SKM-1 treated with dmso at 0.1 percent for 144 hours (cell line): Measurements from ENCODE around the gene HOXB4.

ENCODE experiments used
- DNase-seq: peaks from one replicate; lab custom pipeline; 2025; ENCODE audit not compliant: unreplicated experiment; lab: John Stamatoyannopoulos, UW

HOXB4 gene

DNA sequence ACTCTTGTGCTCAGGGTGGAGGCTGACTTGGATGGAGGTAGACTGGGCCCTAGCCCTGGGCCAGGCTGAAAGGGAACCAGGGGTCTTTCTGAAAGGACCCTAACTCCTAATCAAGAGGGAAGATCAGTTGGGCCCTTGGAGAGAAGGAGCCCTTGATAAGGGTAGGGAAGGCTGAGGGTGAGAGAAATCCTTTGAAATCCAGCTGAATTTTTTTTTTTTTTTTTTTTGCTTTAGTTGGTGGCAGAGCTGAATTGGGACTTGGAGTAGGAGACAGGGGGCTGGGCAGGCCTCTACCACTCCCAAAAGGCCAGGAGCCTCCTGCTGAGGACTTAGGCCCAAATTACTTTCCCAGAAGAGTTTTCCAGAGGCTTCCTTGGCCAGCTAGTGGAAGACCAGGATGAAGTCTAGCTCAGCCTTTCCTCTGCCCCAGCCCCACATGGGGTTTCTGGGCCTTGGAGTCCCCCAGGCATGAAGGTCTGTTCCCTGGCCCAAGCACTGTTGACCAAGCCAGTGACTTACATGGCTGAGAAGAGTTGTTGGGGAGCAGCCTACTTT, 12.5 kb upstream of the HOXB4 start:
- no peak for DNase-seq

DNA sequence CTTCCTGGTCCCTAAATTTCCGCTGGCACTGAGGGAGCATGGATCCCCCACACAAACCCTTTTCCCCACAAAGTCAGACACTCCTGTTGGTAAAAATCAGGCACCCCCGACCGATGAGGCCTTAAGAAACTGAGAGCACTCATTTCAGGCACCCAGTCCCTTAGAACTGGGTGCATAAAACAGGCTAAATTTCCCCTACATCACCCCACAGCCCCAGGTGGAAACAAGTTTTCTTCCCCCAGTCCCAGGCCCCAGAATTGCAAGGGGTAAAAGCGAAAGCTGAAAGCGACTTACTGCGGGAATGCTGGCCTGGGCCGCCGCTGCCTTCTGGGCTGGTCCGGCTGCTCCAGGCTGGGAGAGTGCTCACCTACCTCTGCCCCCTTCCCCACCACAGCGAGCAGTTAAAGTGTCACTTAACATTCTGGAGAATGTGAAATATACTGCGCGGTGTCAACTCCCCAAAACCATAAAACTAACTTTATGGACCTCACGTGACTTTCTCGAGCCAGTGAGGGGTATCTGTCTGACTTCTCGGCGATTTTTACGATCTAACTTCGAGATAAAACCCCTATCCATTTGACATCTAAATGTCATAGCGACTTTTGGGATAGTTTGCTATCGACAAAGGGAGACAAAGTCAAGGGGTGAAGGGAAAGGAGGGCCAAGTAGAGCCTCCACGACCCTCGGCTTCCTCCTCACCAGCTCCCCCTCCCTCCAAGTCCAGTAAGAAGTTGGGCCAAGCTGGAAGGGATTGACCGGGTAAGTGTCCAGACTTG, 11.9 kb upstream of the HOXB4 start, which contains the start of gene HOXB3:
HOXB3 (minus strand) TSS at position 411 of the 776 bp plus-strand sequence. CDS start 37,767 bp downstream, outside the sequence.
- no peak for DNase-seq

DNA sequence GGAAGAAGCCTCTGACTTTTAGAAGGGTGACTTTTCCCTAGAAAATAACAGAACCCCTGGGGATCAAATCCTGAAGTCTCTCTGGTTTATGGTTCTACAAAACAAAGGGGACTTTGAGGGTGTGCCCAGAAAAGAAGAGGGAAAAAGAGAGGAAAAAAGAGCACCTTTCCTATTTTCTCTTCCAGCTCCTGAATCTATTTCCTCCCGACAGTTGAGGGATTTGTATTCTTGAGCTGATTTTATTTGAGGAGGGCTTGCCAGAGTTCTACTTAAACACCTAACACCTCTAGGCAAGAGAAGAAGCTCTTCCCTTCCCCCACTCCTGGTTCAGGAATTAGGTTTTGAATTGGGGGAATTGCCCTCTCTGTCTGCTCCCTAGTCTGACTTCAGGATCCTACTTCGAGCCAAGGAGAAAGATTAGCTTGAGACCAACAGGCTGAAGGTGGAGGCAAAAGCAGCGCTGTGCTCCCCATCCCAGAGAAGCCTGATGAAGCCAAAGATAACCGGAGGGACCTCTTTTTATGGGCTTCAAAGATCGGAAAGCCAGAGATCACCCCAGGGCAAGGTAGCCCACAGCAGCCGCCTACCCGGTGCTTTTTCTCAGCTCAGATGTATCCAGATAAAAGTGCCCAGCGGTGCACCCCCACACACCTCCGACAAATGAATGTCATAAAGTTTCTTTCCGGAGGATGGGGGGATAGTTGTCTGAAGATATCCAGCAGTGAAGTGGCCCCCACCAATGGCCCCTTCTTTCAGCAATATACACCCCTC, 11.1 kb upstream of the HOXB4 start:
- no peak for DNase-seq

- no peak for DNase-seq
These were observed 10.4 kb upstream of the HOXB4 start for GRCh38 chr17:48588528-48588927.

- DNase-seq, result no peak
These were observed 9.9 kb upstream of the HOXB4 start for GRCh38 chr17:48588074-48588415.

GRCh38 chr17:48587276-48588073, 9.3 kb upstream of the HOXB4 start:
- DNase-seq, result no peak

DNA sequence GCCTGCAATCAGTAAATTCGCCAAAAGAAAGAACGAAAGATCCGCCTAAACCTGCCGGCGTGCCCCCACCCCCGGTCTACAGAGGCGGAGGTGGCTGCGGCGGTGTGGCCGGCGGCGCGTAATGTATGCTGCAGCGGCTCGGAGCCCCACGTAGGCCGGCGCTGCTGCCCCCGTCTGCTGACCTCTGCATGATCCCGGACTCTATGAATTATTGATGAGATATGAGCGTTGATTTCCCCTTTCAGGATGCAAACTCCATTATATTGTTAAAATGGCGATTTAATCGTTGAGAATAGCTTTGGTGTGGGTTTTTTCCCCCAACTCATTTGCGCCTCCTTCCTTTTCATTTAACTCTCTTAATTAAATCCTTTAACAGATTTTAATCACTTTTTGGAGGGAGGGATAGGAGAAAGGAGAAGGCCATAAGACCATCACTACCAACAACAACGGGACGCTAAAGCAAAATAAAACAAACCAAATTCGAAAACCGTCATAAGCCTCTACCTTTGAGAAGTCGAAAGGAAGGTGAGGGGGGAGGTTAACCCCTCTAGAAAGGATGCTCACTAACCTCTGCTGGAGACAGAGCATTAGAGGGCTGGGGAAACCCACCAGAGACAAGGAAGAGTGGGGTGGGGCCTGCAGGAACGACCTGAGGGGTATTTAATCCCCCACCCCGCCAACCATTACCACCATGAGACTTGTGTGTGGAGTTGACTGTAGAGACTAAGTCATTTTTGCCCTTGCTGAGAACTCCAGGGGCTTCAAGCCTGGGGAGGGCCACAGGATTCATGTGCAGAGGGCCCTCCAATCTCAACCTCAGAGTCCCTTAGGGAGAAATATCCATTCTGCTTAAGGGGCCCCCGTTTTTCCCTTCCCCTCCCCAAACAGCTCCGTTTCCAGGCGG, 8.5 kb upstream of the HOXB4 start:
- DNase-seq, result no peak

DNA sequence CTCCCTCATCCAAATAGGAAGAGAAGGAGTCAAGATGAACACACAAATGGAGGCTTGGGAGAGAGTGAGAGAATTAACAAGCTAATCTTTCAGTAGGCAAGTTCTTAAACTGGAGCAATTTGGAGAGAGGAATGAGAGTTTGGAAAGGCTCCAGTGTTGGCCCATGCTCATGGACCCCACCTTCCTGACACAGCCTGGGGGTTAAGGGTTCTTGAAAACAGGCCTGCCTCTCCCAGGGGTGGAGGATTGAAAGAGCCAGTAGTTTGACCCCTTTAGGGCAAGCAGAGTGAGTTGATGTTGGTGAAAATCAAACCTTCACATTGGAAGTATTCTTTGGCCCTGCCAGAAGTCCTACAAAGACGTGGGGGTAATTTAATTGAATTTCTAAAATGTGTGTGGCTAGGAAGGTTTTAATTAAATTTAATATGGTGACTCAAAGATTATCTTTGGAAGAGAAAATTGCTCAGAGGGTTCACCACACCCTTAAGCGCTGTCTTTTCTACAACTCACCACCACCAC, 6.1 kb upstream of the HOXB4 start:
- DNase-seq, result no peak

DNA sequence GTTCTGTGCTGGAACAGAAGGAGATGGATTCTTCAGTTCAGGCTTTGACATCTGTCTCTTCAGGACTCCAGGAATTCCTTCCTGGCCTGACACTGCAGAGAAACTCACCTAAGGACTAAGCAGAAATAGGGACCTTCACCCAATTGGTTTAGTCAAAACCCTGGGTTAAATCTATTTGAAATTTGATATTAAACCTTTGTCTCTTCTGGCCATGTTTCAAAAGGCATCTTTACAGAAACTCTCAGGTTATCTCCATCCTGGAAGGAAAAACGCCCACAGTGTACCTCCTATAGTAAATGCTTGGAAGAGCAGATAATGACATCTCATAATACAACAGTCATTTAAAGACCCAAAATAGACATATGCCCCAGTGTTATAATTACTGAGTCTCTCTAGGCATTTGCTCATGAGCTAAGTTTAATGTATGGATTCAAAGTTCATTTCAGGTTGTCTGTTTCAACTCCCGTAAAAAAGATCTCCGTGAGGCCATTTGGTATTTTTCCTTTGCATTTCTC, 5.6 kb upstream of the HOXB4 start:
- DNase-seq, result no peak

DNA sequence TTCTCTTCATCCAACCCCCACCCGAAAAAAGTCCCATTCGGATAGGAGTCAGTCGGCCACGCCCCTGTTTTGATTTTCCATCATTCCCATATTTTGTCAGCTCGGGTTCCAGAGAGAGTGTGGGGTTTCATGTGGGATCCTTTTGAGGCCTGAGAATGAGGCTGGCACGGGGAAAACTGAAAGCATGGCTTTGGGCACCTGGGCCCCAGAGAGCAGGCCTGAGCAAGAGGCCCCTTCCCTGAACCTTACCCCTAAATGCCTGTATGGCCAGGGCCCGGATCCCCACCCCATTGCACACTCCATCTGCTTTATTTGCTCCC, 4.6 kb upstream of the HOXB4 start:
- no peak for DNase-seq

DNA sequence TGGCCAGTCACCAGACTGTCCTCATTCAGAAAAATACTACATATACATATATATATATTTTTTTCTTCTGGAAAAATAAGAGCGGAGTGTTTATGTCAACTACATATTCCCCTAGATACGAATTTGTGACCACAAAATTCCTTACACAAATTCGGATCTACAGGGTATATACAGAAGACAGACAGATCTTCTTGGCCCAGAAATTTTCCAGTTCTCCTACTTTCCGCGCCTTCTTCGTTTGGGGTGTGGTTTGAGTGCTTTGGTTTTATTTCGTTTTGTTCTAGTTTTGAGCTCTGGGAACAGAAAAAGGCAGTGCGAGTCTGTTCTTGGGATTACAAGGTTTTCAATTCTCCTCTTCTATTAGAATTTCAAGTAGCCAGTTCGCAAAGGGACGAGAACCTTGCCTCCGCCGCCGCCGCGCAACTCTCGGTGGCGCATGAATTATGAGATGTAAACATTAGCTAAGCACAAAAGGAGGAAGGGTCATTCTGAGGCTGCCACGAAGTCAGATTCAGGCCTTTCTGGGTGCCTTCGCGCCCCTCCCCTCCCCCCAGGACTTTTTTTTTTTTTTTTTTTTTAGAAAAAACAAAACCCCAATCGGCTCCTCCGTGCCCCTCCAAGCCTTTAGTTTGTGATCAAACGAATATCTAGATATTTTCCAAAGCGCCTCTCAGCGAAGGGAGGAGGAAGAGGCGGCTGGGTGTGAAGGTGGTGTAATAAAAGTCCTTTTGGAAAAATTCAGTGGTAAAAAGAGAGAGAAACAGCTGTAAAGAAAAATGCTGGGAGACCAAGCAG, 1.8 kb upstream of the HOXB4 start:
- DNase-seq, result no peak

- no peak for DNase-seq
These were observed 1.3 kb upstream of the HOXB4 start for GRCh38 chr17:48579471-48579759.

DNA sequence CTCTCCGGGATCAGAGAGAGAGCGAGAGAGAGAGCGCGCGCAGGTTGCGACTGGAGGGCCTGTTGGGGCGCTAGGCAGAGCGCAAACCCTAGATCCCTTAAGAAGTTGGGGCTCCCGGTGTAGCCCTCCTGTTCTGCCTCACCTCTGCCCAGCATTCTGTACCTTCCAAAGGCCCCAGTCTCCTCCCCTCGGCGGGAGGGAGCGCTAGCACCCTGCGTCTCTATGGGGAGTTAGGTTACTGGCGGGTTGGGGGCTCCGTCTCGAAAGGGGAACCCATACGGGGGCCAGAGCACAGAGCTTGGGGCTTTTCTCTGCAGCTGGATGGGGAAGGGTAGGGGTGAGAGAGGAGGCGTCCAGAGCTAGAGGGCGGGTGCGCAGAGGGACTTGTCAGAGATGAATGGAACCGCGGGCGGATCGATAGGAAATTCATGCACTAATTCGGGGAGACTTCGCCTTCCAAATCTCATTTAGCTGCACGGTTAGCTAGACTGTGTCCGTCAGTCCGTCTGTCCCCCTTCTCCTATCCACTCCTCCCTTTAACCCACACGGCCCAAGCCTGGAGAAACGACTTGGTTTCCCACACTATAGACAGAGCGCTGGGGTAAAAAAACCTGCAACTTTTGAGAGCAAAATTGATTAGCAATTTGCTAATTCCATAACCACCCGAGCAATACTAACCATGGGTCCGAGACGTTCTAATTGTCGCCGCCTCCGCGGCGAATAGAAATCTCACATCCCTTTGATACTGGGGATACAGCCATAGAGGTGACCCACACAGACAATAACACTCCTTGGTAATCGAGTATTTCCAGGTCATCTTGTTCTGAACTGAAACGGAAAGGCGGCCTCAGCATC, 693 bp upstream of the HOXB4 start:
- no peak for DNase-seq

- no peak for DNase-seq
These were observed 712 bp downstream of the HOXB4 start for GRCh38 chr17:48577330-48577945.

- DNase-seq, result no peak
These were observed 1.5 kb downstream of the HOXB4 start for GRCh38 chr17:48576479-48577309.

GRCh38 chr17:48575673-48576478, 2.3 kb downstream of the HOXB4 start:
- no peak for DNase-seq
